ENCODE results near the gene DHX32.
"Not testable (repeated sequence)": the region's sequence is repeated elsewhere in the genome, so short reads cannot be mapped to it uniquely, and the experiment has no call there.

Gene DHX32
- 4.0 to 11.9 (median 5.1) reads per million in 4 donors for total RNA-seq

GRCh38 chr10:125881192-125881591 lies at the start of gene DHX32:
DHX32 (minus strand) TSS chr10:125881292; CDS start chr10:125880824, 468 bp downstream.
- DNase-seq: no peak

GRCh38 chr10:125929618-125930017 lies 48.5 kb upstream of the DHX32 start:
- DNase-seq: no peak

- DNase-seq: no peak
Measured at GRCh38 chr10:125928928-125929585, 48.0 kb upstream of the DHX32 start.

GRCh38 chr10:125927265-125927664 lies 46.2 kb upstream of the DHX32 start:
- DNase-seq: not testable (repeated sequence)

- no peak for DNase-seq
Measured at GRCh38 chr10:125926247-125926646, 45.2 kb upstream of the DHX32 start.

- no peak for DNase-seq
Measured at GRCh38 chr10:125925262-125925834, 44.3 kb upstream of the DHX32 start.

GRCh38 chr10:125921643-125922306 lies 40.7 kb upstream of the DHX32 start:
- DNase-seq: not testable (repeated sequence)

GRCh38 chr10:125917704-125918361 lies 36.7 kb upstream of the DHX32 start:
- not testable (repeated sequence) for DNase-seq

- no peak for DNase-seq
Measured at GRCh38 chr10:125916977-125917376, 35.9 kb upstream of the DHX32 start.

- DNase-seq: not testable (repeated sequence)
Measured at GRCh38 chr10:125913277-125913676, 32.2 kb upstream of the DHX32 start.

GRCh38 chr10:125911990-125912389 lies 30.9 kb upstream of the DHX32 start:
- no peak for DNase-seq

GRCh38 chr10:125911145-125911544 lies 30.1 kb upstream of the DHX32 start:
- no peak for DNase-seq

GRCh38 chr10:125909491-125909890 lies 28.4 kb upstream of the DHX32 start:
- DNase-seq: not testable (repeated sequence)

GRCh38 chr10:125908813-125909212 lies 27.7 kb upstream of the DHX32 start:
- DNase-seq: not testable (repeated sequence)

- not testable (repeated sequence) for DNase-seq
Measured at GRCh38 chr10:125907598-125907997, 26.5 kb upstream of the DHX32 start.

GRCh38 chr10:125905069-125905994 lies 24.2 kb upstream of the DHX32 start:
- not testable (repeated sequence) for DNase-seq

GRCh38 chr10:125903135-125903640 lies 22.1 kb upstream of the DHX32 start:
- DNase-seq: not testable (repeated sequence)

GRCh38 chr10:125900963-125901362 lies 19.9 kb upstream of the DHX32 start:
- DNase-seq: not testable (repeated sequence)

GRCh38 chr10:125897317-125897716 lies 16.2 kb upstream of the DHX32 start:
- not testable (repeated sequence) for DNase-seq

GRCh38 chr10:125896088-125896934 lies 15.2 kb upstream of the DHX32 start, which contains the start of gene FANK1:
FANK1 (plus strand) TSS chr10:125896564; CDS start chr10:125896643, 79 bp downstream.
- peak; percentile 33 to 81 (median 48) for DNase-seq
